K562 (cell line): ENCODE measurements around the gene SCGB1D1.

Experiments
- EZH2 ChIP-seq: IDR thresholded peaks from 2 replicates; pipeline ENCODE4 v1.6.1; 2012; ENCODE audit warnings: low read depth, mild to moderate bottlenecking, inconsistent platforms, low read length, borderline replicate concordance
- HDAC6 ChIP-seq: IDR thresholded peaks from 2 replicates; pipeline ENCODE4 v1.6.1; 2012; ENCODE audit warnings: low read depth, mild to moderate bottlenecking, control low read depth, inconsistent platforms, low read length, moderate library complexity
- HMGXB4 ChIP-seq: sonication (generic); formaldehyde crosslinking; IDR thresholded peaks from 2 replicates; pipeline ENCODE4 v1.8.1; 2023; ENCODE audit warnings: mild to moderate bottlenecking, missing genetic modification reagents
- MXI1 ChIP-seq: IDR thresholded peaks from 2 replicates; pipeline ENCODE4 v1.6.1; 2011; ENCODE audit warnings: low read depth, mild to moderate bottlenecking, improper control_type of control experiment, low read length
- NFE2L1 ChIP-seq: fragments of 450-650 bp; IDR thresholded peaks from 2 replicates; pipeline ENCODE4 v1.6.1; 2016; ENCODE audit warnings: missing genetic modification characterization, low read depth, mild to moderate bottlenecking, missing compliant biosample characterization, moderate library complexity, borderline replicate concordance
- POLR2AphosphoS5 ChIP-seq: IDR thresholded peaks from 2 replicates; pipeline ENCODE4 v1.6.1; 2011; ENCODE audit warnings: mild to moderate bottlenecking, low read depth, low read length, moderate library complexity; ENCODE audit not compliant: control insufficient read depth, insufficient read depth
- PURB ChIP-seq: sonication (generic); formaldehyde crosslinking; IDR thresholded peaks from 2 replicates; pipeline ENCODE4 v1.9.0; 2021; ENCODE audit warnings: low read depth, mild to moderate bottlenecking, missing genetic modification reagents
- RAD51 ChIP-seq: fragments of 450-650 bp; IDR thresholded peaks from 2 replicates; pipeline ENCODE4 v1.7.1; 2016; ENCODE audit warnings: low read depth, mild to moderate bottlenecking, borderline replicate concordance
- SAP30 ChIP-seq: fragments of 200-600 bp; sonication (generic); IDR thresholded peaks from 2 replicates; pipeline ENCODE4 v1.6.1; 2012; ENCODE audit warnings: borderline replicate concordance, low read depth, mild to moderate bottlenecking, moderate library complexity, low read length, control low read depth, inconsistent platforms; ENCODE audit not compliant: insufficient read depth, poor library complexity, severe bottlenecking
- SRSF9 ChIP-seq: fragments of 200-400 bp; formaldehyde crosslinking; IDR thresholded peaks from 2 replicates; pipeline ENCODE4 v1.6.1; 2017; ENCODE audit warnings: low read depth, low read length, borderline replicate concordance
- ZBTB33 ChIP-seq: sonication (generic); formaldehyde crosslinking; IDR thresholded peaks from 2 replicates; pipeline ENCODE4 v1.8.1; 2023; ENCODE audit warnings: mild to moderate bottlenecking, missing genetic modification reagents
- ZNF24 ChIP-seq: fragments of 450-650 bp; IDR thresholded peaks from 2 replicates; pipeline ENCODE4 v1.6.1; 2016
- ZNF766 ChIP-seq: fragments of 200-800 bp; sonication (Bioruptor generic); conservative IDR thresholded peaks from 2 replicates; pipeline ENCODE4 v1.6.1; 2016; ENCODE audit warnings: missing genetic modification characterization, missing compliant biosample characterization

- TF ChIP-seq HDAC6 (no peak), ZNF24 (no peak), ZBTB33 (no peak), HMGXB4 (CRISPR knock-in tag) (no peak), NFE2L1 (tag) (no peak), ZNF766 (CRISPR knock-in tag) (no peak), POLR2AphosphoS5 (no peak), EZH2 (no peak), PURB (no peak), SRSF9 (no peak), MXI1 (no peak), SAP30 (no peak), RAD51 (no peak)
These were observed 7.7 kb upstream of the SCGB1D1 start for GRCh38 chr11:62182147-62182891.
